Retina (tissue), 1 donor: ENCODE results near the gene ABCA13.
"Not testable (repeated sequence)": the region's sequence is repeated elsewhere in the genome, so short reads cannot be mapped to it uniquely, and the experiment has no call there.

Experiments used
- DNase-seq: peaks from one replicate; pipeline ENCODE4 v3.0.0-alpha.2; 2016

The ABCA13 gene, protein sequence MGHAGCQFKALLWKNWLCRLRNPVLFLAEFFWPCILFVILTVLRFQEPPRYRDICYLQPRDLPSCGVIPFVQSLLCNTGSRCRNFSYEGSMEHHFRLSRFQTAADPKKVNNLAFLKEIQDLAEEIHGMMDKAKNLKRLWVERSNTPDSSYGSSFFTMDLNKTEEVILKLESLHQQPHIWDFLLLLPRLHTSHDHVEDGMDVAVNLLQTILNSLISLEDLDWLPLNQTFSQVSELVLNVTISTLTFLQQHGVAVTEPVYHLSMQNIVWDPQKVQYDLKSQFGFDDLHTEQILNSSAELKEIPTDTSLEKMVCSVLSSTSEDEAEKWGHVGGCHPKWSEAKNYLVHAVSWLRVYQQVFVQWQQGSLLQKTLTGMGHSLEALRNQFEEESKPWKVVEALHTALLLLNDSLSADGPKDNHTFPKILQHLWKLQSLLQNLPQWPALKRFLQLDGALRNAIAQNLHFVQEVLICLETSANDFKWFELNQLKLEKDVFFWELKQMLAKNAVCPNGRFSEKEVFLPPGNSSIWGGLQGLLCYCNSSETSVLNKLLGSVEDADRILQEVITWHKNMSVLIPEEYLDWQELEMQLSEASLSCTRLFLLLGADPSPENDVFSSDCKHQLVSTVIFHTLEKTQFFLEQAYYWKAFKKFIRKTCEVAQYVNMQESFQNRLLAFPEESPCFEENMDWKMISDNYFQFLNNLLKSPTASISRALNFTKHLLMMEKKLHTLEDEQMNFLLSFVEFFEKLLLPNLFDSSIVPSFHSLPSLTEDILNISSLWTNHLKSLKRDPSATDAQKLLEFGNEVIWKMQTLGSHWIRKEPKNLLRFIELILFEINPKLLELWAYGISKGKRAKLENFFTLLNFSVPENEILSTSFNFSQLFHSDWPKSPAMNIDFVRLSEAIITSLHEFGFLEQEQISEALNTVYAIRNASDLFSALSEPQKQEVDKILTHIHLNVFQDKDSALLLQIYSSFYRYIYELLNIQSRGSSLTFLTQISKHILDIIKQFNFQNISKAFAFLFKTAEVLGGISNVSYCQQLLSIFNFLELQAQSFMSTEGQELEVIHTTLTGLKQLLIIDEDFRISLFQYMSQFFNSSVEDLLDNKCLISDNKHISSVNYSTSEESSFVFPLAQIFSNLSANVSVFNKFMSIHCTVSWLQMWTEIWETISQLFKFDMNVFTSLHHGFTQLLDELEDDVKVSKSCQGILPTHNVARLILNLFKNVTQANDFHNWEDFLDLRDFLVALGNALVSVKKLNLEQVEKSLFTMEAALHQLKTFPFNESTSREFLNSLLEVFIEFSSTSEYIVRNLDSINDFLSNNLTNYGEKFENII (N-terminal part only)

DNA sequence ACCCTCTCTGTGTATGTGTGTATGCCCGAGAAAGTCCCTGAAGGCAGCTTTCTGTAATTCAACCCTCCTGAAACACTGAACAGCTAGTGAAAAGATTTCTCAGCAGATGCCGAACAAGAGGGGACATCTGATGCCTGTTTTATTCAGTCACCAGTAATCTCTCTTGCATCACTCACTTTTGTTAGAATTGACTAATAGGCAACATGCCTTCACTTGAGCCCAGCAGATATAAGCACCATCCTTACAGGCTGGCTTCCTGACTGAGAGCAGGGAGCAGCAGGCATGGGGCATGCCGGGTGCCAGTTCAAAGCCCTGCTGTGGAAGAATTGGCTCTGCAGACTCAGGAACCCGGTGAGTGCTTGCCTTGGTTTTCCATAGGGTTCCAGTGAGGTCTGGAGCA, at the start of gene ABCA13:
ABCA13 (plus strand) TSS at position 257 of the 400 bp plus-strand sequence; CDS start at position 283, 26 bp downstream.
- no peak for DNase-seq

DNA sequence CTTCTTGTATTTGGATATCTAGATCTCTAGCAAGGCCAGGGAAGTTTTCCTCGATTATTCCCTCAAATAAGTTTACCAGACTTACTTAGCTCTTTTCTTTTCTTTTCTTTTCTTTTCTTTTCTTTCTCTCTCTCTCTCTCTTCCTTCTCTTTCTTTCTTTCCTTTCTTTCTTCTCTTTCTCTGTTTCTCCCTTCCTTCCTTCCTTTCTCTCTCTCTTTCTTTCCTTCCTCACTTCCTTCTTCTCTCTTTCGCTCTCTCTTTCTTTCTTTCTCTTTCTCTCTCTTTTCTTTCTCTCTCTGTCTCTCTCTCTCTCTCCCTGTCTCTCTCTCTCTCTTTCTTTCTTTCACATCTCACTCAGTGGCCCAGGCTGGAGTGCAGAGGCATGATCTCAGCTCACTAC, 45.2 kb upstream of the ABCA13 start:
- no peak for DNase-seq

GRCh38 chr7:48130658-48131108, 40.6 kb upstream of the ABCA13 start:
- DNase-seq: no peak

DNA sequence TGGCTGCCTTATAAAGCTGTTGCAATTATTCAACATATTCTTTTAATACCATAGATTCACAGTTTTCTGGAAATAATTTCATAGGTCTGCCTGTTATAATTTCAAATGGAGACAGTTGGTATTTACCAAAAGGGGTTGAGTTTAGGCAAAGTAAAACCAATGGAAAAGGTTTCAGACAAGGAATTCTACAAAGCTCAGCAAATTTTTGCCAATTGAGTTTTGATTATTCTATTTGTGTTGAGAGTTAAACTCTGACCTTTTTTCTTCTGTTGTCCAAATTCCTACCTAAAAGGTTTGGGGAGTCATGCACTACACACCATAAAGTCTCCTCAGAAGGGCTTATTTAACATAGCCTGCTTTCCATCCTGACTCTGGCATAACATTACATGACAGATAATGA, 38.5 kb upstream of the ABCA13 start:
- no peak for DNase-seq

DNA sequence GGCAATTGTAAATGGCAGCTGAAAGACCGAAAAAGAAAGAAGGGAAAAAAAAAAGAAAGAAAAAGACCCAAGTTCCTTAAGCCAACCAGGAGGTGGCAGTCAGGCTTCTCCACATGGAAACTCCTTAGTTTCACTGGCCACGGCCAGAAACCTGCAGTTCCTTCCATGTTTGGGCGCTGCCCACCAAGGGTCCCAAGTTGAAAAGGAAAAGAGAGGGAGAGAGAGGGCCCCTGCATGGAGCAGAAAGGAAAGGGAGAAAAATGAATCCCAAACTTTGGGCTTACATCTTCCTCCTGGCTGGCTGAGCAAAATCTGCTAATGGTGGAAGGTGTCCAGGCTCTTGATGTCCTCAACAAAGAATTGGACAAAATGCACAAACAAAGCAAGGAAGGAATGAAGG, 31.8 kb upstream of the ABCA13 start:
- DNase-seq: no peak

DNA sequence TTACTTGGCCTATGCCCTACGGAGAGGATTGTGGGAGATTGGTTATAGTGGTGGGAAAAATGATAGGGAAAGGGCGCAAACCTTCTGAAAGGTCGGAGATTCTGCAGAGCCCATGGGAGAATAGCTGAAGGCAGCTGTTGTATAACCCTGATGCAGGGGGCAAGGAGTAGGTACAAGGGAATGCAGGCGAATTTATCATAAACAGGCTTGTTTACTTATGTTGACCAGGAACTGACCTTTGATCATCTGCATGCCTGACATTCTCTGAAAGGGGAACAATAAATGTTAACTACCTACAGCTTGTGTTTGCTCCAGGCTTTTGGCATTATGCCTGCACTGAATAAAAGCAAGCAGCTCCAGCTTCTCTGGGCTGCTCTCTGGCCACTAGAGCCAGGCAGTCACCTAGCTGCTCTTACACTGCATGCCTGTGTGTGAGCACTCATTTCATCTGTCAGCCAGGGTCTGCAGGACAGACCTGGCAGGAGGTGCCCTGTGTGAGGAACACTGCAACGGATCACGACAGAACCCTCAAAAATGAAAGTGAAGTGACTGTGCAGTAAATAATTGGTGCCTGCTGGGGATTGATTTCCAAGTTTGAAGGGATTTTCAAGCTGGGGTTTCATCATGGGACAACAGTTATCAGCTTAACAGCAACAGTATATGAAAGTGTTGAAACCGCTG, 31.1 kb upstream of the ABCA13 start:
- DNase-seq: no peak

GRCh38 chr7:48141521-48141920, 29.7 kb upstream of the ABCA13 start:
- no peak for DNase-seq

DNA sequence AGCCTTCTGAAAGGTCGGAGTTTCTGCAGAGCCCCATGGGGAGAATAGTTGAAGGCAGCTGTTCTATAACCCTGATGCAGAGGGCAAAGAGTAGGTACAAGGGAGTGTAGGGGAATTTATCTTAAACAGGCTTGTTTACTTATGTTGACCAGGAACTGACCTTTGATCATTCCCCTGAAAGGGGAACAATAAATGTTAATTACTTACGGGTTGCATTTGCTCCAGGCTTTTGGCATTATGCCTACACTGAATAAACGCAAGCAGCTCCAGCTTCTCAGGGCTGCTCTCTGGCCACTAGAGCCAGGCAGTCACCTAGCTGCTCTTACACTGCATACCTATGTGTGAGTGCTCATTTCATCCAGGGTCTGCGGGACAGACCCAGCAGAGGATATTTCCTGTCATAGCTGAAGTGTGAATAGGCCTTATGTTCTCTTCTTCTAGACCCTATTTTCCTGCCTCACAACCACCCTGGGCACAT, 26.9 kb upstream of the ABCA13 start:
- no peak for DNase-seq

- DNase-seq: no peak
Observed at GRCh38 chr7:48147078-48147591, 24.1 kb upstream of the ABCA13 start.

GRCh38 chr7:48147690-48148089, 23.6 kb upstream of the ABCA13 start:
- DNase-seq: not testable (repeated sequence)

DNA sequence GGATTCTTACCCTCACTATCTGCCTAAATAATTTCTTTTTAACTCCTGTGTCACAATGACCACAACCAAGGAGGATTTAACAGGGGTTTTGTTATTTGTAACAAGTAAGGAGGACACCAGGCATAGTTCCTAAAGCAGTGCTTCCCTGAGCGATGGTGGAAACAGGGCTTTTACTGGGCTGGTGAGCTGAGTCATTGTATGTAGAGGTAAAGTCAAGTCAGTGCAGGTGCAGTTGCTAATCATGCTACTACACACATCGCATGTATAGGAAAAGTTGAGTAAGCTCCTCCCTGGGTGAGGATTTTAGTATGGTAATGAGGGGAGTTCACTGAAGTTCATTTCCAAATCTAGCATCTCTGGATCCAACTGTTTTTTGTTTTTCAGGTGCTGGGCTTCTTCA, 22.9 kb upstream of the ABCA13 start:
- DNase-seq: no peak

DNA sequence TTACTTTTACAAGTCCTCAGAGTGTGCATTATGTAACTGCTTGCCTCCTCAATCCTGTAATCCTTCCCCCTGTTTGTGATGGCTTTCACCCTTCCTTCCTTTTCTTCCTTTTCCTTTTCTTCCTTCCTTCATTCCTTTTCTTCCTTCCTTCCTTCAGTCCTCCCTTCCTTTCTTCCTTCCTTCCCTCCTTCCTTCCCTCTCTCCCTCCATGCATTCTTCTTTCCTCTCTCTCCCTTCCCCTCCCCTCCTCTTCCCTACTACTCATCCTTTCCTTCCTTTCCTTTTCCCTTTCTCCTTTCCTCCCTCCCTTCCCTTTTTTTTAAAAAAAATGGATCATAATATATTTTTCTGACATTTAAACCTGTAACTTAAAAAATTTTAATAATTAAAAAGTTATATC, 22.2 kb upstream of the ABCA13 start:
- DNase-seq: no peak

DNA sequence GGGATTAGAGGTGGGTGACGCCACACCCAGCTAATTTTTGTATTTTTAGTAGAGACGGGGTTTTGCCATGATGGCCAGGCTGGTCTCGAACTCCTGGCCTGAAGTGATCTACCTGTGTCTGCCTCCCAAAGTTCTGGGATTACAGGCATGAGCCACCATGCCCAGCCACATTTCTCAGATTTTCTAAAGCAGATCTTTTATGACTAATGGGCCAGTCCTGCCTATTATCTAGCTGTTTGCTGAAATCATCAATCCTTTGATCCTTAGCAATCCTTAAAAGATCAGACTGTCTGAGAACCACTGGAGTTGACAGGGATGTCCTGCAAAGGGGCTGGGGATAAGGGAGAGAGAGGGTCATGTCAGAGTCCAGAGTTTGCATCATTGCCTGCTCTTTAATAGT, 21.2 kb upstream of the ABCA13 start:
- no peak for DNase-seq

- DNase-seq: no peak
Observed at GRCh38 chr7:48154792-48155413, 16.4 kb upstream of the ABCA13 start.

- no peak for DNase-seq
Observed at GRCh38 chr7:48158404-48158803, 12.9 kb upstream of the ABCA13 start.

DNA sequence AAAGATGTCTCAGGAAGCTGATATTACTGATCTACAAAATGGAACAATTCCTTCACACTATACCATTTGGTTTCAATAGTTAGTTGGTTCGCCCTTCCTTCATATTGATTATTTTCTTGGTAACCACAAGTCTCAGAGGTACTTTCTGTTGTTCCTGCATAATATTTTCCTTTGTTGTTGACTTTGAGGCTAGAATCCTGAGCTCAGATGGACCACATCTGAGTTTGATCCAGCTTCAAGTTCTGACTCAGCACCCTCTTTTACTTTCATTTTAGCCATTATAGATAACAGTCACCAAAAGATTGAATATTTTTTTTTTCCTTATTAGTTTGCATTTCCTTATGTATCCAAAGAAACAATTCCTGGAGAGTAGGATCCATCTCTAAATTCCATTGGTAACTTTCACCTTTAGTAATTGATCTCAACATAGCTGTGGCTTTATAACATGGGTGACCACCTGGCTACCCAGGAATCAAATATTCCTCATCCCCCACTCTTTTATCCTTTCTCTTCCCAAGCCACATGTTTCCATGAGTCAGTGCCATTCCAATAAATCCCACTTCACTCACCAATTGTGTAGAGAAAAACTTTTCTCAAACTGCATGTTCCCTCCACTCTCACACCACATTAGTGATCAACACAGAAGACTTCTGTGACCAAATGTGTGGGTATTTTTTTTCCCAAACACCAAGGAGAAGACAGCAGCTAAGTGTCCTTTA, 9.7 kb upstream of the ABCA13 start:
- DNase-seq: no peak

DNA sequence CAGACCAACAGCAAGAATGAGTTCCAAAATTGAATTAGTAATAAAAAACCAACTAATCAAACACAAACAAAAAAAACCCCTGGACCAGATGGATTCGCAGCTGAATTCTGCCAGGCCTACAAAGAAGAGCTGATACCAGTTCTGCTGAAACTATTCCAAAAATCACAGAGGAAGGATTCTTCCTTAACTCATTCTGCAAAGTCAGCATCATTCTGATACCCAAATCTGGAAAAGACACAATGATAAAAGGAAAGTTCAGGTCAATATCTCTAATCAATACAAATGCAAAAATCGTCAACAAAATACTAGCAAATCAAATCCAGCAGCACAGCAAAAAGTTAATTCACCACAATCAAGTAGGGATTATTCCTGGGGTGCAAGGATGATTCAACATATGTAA, 6.1 kb upstream of the ABCA13 start:
- DNase-seq: no peak

GRCh38 chr7:48168159-48168558, 3.1 kb upstream of the ABCA13 start:
- DNase-seq: no peak

DNA sequence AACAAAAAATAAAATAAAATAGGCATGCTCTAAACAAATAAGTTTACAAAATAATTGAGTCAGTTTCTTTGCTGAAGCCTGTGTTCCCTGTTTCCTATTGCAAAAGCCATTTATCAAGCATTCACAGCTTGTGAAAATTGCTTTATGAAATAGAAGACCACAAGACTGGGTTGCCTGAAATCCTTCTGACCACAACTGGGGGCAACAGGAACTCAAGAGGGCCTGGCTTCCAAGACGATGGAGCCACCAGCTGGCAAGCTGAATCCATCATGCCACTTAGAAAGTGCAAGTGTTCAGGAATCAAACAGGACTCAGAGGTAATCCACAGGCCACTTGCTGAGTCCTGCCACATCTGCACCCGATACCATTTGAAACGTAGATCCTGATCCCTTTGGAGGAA, 752 bp upstream of the ABCA13 start:
- DNase-seq: no peak

DNA sequence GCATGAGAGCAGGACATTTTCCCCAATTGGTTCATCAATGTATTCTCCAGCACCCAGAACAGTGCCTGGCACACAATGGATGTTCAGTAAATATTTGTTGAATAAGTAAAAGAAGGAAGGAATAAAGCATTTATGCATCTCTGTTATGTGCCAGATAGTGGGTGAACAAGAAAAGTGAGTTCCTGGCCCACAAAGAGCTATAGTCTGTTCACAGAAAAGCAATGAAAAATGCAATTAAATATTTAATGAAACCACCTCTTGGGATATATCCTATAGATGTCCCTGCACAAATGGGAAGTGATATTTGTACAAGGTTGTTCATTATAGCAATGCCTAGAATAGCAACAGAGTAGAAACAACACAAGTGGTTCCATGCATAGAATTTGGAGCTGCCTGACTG, 2.1 kb downstream of the ABCA13 start:
- DNase-seq: no peak
